ENCODE measurements around the gene ACSF3.

Gene ACSF3

DNA sequence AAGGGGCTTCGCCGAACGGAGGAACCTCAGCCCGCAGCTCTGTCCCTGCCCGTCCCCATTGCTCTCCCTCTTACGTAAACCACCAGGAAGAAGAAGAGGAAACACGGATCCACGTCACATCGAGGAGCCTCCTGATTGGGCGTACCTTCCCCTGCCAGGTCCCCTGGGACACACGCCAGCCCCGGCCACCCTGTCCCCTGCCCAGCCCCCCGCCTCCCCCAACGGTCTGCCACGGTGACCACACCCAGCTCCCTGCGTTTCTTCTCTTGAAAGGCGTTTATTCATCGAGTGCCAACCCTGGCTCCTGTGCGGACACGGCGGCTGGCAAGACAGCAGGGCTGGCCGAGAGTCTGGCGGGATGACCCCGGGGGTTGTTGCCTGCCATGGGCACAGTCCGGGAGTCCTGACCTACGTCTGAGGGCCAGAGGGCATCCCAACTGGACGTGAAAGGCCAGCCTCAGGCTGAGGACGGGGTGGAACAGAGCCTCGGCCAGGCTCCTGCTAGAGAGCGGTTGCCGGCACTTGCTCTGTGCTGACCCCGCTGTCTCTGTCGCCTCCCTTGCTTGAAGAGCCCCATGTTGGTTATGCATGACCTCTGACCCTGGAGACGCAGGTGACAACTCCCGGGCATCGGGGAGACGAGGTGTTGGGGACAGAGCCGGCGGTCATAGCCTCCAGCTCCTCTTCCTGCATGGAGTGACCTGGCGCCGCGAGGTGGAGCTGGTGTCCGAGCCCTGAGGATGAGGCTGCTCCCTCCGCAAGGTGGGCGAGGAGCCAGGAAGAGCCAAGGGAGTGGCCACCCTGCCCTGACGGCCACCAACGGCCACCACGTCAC is 40.5 kb upstream of the ACSF3 start:
- peak; percentile 73 for ATAC-seq
- TF ChIP-seq CSDC2 (CRISPR knock-in tag; IDR thresholded peaks at IDR 0.05) (no peak), ZNF8 (CRISPR knock-in tag; IDR thresholded peaks at IDR 0.05) (no peak), ESRRG (CRISPR knock-in tag; IDR thresholded peaks at IDR 0.05) (no peak), SNAI2 (CRISPR knock-in tag; IDR thresholded peaks at IDR 0.05) (no peak), ZFP3 (CRISPR knock-in tag; IDR thresholded peaks at IDR 0.05) (no peak), RARB (CRISPR knock-in tag; IDR thresholded peaks at IDR 0.05) (no peak), BACH2 (CRISPR knock-in tag; IDR thresholded peaks at IDR 0.05; ENCODE audit: borderline replicate concordance) (no peak), ARNTL (CRISPR knock-in tag; IDR thresholded peaks at IDR 0.05; ENCODE audit: borderline replicate concordance, low read depth) (no peak)
- TF ChIP-seq, protein P1, sequence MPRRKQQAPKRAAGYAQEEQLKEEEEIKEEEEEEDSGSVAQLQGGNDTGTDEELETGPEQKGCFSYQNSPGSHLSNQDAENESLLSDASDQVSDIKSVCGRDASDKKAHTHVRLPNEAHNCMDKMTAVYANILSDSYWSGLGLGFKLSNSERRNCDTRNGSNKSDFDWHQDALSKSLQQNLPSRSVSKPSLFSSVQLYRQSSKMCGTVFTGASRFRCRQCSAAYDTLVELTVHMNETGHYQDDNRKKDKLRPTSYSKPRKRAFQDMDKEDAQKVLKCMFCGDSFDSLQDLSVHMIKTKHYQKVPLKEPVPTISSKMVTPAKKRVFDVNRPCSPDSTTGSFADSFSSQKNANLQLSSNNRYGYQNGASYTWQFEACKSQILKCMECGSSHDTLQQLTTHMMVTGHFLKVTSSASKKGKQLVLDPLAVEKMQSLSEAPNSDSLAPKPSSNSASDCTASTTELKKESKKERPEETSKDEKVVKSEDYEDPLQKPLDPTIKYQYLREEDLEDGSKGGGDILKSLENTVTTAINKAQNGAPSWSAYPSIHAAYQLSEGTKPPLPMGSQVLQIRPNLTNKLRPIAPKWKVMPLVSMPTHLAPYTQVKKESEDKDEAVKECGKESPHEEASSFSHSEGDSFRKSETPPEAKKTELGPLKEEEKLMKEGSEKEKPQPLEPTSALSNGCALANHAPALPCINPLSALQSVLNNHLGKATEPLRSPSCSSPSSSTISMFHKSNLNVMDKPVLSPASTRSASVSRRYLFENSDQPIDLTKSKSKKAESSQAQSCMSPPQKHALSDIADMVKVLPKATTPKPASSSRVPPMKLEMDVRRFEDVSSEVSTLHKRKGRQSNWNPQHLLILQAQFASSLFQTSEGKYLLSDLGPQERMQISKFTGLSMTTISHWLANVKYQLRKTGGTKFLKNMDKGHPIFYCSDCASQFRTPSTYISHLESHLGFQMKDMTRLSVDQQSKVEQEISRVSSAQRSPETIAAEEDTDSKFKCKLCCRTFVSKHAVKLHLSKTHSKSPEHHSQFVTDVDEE (CRISPR knock-in tag; IDR thresholded peaks at IDR 0.05): no peak
- TF ChIP-seq, protein P2, sequence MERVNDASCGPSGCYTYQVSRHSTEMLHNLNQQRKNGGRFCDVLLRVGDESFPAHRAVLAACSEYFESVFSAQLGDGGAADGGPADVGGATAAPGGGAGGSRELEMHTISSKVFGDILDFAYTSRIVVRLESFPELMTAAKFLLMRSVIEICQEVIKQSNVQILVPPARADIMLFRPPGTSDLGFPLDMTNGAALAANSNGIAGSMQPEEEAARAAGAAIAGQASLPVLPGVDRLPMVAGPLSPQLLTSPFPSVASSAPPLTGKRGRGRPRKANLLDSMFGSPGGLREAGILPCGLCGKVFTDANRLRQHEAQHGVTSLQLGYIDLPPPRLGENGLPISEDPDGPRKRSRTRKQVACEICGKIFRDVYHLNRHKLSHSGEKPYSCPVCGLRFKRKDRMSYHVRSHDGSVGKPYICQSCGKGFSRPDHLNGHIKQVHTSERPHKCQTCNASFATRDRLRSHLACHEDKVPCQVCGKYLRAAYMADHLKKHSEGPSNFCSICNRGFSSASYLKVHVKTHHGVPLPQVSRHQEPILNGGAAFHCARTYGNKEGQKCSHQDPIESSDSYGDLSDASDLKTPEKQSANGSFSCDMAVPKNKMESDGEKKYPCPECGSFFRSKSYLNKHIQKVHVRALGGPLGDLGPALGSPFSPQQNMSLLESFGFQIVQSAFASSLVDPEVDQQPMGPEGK (CRISPR knock-in tag; IDR thresholded peaks at IDR 0.05; ENCODE audit: borderline replicate concordance): no peak

DNA sequence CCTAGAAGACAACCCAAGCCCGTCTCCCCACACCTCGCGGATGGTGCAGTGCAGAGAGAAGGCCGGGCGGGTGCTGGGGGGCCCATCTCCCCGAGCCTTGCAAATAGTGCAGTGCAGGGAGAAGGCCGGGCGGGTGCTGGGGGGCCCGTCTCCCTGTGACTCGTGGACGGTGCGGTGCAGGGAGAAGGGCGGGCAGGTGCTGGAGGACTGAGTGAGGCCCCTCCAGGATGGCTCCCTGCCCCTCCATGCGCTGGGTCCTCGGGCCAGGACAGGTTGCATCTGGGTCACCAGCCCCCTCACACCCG is 40.0 kb upstream of the ACSF3 start:
- ATAC-seq: no peak; the same call in 2 of the 3 replicates
- TF ChIP-seq, protein P1 (CRISPR knock-in tag; IDR thresholded peaks at IDR 0.05): no peak
- TF ChIP-seq, protein P2 (CRISPR knock-in tag; IDR thresholded peaks at IDR 0.05; ENCODE audit: borderline replicate concordance): no peak
- TF ChIP-seq OSR1 (CRISPR knock-in tag; IDR thresholded peaks at IDR 0.05) (no peak), GLIS3 (CRISPR knock-in tag; IDR thresholded peaks at IDR 0.05) (no peak), PPARA (CRISPR knock-in tag; IDR thresholded peaks at IDR 0.05; ENCODE audit: borderline replicate concordance) (no peak), ZC3H10 (CRISPR knock-in tag; IDR thresholded peaks at IDR 0.05) (no peak), ZNF565 (CRISPR knock-in tag; conservative IDR thresholded peaks at IDR 0.05; ENCODE audit: low read depth) (no peak), ESRRG (CRISPR knock-in tag; IDR thresholded peaks at IDR 0.05) (no peak), ZFP30 (CRISPR knock-in tag; IDR thresholded peaks at IDR 0.05) (no peak), ZFP3 (CRISPR knock-in tag; IDR thresholded peaks at IDR 0.05) (no peak), SNAI2 (CRISPR knock-in tag; IDR thresholded peaks at IDR 0.05) (no peak), BACH2 (CRISPR knock-in tag; IDR thresholded peaks at IDR 0.05; ENCODE audit: borderline replicate concordance) (no peak), ZNF70 (CRISPR knock-in tag; IDR thresholded peaks at IDR 0.05) (no peak), ISL1 (CRISPR knock-in tag; IDR thresholded peaks at IDR 0.05) (no peak), CSDC2 (CRISPR knock-in tag; IDR thresholded peaks at IDR 0.05) (no peak)
- TF ChIP-seq, protein P3, sequence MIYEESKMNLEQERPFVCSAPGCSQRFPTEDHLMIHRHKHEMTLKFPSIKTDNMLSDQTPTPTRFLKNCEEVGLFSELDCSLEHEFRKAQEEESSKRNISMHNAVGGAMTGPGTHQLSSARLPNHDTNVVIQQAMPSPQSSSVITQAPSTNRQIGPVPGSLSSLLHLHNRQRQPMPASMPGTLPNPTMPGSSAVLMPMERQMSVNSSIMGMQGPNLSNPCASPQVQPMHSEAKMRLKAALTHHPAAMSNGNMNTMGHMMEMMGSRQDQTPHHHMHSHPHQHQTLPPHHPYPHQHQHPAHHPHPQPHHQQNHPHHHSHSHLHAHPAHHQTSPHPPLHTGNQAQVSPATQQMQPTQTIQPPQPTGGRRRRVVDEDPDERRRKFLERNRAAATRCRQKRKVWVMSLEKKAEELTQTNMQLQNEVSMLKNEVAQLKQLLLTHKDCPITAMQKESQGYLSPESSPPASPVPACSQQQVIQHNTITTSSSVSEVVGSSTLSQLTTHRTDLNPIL (CRISPR knock-in tag; IDR thresholded peaks at IDR 0.05; ENCODE audit: low read depth): no peak
- TF ChIP-seq, protein P4, sequence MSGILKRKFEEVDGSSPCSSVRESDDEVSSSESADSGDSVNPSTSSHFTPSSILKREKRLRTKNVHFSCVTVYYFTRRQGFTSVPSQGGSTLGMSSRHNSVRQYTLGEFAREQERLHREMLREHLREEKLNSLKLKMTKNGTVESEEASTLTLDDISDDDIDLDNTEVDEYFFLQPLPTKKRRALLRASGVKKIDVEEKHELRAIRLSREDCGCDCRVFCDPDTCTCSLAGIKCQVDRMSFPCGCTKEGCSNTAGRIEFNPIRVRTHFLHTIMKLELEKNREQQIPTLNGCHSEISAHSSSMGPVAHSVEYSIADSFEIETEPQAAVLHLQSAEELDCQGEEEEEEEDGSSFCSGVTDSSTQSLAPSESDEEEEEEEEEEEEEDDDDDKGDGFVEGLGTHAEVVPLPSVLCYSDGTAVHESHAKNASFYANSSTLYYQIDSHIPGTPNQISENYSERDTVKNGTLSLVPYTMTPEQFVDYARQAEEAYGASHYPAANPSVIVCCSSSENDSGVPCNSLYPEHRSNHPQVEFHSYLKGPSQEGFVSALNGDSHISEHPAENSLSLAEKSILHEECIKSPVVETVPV (CRISPR knock-in tag; IDR thresholded peaks at IDR 0.05): no peak

All from SK-N-SH treated with all-trans-retinoic acid at 6 μM for 48 hours (cell line).